ENCODE data around the gene FPR1.

FPR1 gene

DNA sequence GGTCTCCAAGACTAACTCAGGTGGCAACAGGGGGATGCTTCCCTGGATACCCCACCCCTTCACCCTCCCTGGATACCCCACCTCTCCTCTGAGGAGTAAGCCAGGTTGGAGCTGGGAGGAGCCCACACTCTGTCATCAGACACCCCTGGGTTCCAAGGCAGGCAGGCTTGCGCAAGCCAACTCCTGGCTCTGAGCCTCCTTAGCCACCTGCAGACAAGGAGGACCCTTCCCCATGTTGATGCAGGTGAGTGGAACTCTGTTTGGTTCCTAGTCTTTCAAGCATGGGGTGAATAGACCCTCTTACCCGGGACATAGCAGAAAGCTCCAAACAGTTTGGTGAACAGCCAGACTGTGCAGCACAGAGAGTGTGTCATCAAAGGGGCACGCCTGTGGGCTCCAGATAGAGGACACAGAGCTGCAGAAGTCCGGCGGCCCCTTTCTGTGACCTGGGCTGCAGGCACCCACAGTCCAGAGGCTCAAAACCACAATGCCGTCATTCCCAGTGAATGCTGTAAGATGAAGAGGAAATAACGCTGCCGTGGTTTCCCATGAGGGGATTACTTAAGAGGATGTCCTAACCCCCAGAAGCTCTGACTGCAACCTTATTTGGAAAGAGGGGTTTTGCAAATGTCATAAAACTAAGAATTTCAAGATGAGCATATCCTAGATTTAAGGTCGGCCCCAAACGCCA is 15.8 kb downstream of the FPR1 start:
- no peak for DNase-seq

DNA sequence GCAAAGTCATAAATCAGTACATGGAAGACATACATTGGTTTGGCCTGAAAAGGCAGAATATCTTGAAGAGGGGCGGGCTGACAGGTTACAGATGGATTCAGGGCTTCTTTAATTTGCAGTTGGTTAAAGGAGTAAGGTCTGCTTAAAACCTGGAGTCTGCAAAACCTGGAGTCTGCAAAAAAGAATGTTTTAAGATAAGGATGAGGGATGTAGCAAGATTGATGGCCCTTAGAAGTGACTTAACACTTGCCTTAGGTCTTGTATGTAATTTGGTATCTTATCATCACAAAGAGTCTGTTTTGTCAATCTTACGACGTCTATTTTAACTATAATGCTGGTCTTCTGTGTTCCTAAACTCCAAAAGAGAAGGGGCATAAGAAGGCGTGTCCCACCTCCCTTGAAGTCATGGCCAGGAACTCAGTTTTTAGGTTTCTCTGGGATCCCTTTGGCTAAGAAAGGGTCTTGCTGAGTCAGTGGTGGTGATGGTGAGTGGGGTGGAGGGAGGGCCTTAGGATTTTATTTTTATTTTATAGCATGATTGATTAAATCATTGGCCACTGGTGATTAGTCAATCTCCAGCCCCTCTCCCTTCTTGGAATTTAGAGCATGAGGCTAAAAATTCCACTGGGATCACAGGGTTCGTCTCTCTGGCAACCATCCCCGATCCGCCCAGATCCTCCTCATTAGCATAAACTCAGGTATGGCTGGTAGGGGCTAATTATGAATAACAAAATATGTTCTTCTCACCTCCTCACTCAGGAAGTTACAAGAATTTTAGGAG is 17.7 kb downstream of the FPR1 start:
- no peak for DNase-seq

DNA sequence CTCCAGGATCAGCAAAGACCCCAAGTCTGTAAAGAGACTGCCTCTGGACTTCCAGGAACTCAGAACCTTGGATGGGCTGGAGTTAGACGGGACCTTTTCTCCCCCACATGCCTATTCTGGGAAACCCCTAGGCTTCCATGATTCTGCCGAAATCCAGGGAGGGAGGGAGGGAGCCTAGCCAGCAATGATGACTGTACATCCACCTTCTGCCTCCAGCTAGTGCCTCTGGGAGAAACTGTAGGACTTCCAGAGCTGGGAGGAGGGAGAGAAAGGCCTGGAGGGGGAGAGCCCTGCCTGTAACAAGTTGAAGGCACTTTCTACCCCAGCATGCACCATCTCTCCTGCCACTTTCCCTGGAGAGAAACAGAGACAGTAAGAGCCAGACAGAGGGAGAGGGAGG is 21.9 kb downstream of the FPR1 start:
- no peak for DNase-seq

DNA sequence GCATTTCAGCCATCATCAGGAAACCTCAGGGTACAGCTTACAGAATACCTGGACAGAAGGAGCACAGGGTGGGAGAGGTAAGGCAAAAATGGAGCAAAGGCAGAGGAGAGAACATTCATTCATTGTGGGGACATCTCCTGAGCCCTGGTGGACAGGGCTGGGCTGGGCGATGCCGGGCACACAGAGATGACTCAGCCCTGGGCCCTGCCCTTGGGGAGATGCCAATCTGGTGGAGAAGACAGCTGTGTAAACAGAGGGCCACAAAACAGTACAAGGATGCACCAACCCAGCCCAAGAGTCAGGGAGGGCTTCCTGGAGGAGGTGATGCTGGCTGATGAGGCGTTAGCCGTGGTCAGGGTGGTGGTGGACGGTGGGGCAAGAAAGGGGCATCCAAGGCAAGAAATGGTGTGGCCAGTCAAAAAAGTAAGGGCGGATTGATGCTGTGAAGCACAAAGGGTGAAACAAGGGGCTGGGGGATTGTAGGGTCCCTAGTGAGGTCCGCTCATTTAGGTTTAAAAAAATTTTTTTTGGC is 24.3 kb downstream of the FPR1 start:
- DNase-seq = no peak

DNA sequence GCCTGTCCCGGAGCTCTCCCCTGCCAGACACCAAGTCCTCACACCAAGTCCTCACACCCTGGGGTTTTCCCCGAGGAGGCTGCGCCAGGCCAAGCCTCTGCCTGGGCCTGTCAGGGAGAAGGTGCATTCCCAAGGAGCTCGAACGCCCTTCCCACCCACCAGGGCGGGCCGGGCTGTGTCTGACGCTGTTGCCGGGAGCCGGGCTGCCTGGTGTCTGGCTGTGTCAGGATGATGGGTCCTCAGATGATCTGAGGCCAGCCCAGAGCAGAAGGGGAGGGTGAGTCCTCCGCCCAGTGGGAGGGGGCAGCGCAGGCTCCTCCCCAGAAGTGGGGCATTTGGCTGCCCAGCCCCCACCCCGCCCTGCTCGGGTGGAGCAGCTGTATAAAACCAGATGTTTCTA is 25.6 kb downstream of the FPR1 start:
- no peak for DNase-seq

DNA sequence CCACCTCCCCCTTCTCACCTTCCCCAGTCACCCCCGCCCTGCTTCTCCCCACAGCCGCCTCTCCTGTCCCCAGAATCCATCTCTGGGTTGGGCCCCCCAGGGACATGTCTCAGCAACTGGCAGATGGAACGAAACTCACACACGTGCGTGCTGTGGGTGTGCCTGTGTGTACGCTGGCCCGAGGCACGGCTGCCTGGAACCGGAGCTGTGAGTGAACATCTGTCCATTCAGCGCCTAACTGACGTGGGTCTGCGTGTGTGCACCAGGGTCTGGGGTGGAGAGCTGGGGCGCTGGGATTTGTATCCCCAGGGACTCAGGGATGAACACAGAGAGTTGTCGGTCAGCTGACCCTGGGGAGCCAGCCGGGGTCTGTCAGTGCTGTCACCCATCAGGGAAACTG is 27.1 kb downstream of the FPR1 start:
- no peak for DNase-seq

DNA sequence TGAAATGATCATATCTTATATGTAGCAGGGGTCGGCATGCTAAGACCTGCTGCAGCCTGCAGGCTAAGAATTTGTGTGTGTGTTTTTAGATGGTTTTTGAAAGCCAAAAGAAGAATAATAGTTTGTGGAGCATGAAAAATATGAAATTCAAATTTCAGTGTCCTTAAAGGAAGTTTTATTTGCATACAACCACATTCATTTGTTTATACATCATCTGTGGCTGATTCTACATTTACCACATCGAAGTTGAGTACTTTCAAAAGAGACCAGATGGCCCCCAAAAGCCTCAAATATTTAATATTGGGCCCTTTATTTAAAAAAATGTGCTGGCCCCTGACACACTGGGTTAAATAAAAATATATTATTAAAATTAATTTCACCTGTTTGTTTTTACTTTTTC is 29.2 kb downstream of the FPR1 start:
- no peak for DNase-seq

GRCh38 chr19:51721905-51722304 is 29.8 kb downstream of the FPR1 start:
- no peak for DNase-seq

DNA sequence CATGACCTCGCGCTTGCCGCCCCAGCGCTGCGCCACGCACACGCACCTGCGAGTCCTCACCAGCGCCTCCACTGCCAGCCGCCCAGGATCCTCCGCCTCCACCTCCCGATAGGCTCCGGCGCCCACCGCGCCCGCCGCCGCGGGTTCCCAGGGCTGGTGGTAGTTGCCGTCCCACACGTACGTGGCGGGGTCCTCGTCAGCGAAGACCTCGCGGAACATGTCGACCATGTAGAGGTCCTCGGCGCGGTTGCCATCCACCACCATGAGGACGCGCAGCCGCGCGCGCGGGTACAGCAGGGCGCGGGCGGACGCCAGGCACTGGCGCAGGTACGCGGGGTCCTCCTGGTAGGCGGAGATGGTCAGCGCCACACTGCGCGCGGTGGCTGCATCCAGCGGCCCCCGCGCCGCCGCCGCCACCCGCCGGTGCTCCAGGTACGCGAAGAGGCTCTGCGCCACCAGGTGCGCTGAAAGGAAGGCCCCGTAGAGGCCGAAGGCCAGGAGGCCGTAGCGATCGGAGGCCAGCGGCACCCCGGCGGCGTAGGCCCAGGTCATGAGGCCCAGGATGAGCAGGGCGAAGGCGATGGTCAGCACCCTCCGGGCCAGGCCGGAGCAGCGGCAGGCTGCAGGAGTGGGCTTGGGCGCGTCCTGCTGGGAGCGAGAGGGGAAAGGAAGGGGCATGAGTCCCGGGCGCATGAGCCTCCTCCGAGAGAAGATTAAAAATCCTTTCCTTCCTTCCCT is 32.3 kb downstream of the FPR1 start:
- no peak for DNase-seq

DNA sequence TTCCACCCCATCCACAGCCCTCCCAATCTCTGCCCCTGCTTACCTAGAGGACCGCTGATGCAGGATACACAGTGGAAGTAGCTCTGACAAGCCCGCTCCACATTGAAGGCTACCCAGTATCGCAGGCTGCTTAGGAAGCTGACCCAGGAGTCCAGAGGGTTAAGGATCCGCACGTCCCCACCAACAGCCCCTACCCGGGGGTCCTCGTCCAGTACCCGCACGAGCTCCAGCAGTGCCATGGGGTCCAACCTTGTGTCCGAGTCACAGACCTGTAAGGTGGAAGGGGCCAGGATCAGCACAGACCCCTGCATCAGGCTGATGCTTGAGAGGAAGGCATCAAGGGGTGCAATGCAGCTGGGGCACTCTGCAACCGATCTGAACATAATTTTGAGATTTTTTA is 34.8 kb downstream of the FPR1 start:
- DNase-seq = no peak

DNA sequence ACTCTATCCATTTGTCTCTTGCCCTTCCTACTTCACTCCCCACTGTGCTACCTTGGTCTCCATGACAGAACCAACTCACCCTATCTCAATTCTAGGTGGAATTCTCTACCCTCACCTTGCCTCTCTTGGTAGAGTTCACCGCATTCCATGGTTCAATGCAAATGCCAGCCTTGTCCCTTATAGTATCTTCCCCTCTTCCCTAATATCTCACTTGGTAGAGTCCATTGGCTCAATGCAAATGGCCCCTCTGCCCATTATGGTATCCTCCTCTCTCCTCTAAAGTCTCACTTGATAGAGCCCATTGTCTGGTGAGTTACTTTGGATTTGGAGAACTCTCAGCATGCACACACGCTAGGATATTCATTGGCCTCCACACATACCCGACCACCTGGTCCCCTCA is 35.8 kb downstream of the FPR1 start:
- DNase-seq = no peak

GRCh38 chr19:51714848-51715247 is 36.8 kb downstream of the FPR1 start:
- DNase-seq = no peak

DNA sequence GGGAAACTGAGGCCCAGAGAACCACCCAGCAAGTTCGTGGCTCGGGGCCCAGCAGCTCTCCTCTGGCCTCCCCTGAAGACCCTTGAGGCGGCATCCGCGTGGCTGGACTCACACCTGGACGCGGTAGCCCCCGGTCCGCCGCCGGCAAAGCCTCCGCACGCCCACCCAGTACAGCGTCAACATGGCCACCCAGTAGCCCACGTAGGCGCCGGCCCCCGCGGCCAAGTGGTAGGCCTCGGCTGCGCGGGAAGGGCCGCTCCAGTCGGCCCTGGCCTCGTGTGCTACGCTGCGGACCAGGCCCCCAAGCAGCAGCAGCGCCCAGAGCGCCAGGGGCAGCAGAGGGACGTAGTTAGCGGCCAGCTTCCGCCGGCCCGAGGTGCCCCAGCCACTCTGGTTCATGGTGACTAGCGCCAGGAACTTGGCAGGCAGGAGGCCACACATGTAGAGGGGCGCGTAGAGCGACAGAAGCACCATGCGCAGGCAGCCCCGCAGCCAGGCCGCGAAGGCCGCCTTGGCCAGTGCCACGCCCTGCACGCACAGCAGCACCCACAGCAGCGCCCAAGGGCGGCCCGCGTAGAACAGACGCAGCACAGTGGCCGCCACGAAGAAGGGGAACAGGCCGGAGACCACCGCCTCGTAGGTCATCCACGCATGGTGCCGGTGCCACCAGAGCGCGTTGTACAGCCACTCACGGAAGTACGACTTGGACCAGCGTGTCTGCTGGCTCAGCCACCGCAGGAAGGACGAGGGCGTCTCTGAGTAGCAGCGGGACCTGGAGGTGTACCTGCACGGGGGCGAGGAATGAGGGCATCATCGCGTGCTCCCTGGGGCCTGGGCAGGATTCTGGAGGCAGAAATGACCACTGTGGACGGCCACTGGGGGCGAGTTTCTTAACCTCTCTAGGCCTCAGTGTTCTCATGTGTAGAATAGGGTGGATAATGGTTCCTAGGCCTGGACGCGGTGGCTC is 38.1 kb downstream of the FPR1 start:
- no peak for DNase-seq

DNA sequence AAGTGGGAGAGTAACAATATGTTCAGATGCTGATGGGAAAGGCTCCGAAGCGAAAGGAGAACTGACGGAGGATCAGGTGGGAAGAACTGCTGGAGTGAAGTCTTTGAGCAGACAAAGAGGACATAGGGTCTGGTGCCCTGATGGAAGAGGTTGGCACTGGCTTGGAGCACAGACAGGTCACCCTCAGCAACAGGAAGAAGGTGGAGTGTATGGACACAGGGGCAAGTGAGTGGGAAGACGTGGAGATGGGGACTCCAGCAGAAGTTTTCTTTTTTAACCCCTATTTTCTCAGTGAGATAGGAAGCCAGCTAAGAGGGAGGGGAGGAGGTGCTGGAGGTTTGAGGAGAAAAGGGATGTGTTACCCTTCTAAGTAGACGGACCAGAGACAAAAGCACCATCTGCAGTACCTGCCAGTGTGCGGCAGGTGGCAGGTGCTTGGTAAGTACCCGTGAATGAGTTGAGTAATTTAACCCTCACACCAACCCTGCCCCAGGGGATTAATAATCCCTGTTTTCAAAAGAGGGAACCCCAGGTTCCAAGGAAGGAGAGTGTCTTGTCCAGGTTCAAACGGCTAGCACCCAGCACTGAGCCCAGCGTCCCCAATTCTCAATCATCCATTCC is 39.1 kb downstream of the FPR1 start:
- DNase-seq = no peak

- DNase-seq = no peak
Measured at GRCh38 chr19:51711702-51712101, 40.0 kb downstream of the FPR1 start.

DNA sequence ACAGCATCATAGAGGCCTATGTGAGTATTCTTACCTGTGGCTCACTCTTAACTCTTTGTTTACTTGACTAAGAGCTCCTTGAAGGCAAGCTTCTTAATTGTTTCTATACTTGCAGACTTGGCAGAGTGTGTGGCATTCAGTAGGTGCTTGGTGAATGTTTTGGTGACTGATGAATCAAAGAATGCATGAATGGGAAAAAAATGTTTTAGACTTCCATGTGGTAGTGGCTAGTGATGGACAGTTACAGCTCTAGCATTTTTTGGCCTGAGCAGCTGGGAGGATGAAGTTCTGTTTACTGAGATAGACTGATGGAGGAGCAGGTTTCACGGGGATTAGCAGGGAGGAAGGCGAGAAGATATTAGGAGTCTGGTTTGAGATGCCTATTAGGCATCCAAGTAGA is 41.5 kb downstream of the FPR1 start:
- DNase-seq = no peak

DNA sequence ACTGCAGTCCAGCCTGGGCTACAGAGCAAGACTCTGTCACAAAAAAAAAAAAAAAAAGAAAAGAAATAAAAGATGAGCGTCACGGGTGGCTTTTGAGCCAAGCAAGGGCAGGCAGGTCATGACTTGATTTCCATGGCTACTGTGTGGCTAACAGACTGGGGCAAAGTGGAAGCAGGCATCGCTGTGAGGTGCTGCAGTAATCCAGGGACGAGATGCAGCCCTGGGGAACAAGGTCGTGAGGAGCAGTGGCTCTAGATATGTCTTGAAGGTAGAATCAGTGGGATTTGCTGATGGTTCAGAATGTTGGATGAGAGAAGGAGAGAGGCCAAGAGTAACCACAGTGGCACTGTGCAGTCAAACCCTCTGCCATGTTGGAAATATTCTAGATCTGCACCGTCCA is 42.1 kb downstream of the FPR1 start:
- DNase-seq = no peak

DNA sequence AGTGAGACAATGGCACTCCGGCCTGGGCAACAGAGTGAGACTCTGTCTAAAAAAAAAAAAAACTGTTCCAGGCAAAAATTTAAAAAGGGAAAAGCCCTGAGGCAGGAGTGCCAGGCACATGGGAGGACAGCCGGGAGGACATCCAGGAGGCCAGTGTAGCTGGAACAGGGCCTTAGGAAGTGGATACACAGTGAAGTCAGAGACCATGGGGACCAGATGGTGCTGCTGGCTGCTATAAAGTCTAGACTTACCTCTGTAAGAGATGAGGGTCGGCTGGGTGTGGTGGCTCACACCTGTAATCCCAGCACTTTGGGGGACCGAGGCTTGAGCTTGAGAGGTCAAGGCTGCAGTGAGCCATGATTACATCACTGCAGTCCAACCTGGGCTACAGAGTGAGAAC is 42.9 kb downstream of the FPR1 start:
- no peak for DNase-seq

DNA sequence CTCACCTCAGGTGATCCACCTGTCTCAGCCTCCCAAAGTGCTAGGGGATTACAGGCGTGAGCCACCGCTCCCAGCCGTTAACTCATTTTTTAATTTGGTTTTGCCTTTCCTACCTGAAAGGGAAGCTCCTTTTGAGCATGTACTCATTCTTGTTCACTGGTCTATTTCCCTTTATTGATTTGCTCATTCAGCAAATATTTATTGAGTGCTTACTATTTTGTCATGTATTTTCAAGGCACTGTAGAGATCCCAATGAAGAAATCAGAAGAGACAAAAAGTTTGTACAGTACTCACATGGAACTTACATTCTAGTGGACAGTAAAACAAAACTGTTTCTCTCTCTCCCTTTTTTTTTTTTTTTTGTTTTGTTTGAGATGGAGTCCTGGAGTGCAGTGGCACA is 44.8 kb downstream of the FPR1 start:
- no peak for DNase-seq

DNA sequence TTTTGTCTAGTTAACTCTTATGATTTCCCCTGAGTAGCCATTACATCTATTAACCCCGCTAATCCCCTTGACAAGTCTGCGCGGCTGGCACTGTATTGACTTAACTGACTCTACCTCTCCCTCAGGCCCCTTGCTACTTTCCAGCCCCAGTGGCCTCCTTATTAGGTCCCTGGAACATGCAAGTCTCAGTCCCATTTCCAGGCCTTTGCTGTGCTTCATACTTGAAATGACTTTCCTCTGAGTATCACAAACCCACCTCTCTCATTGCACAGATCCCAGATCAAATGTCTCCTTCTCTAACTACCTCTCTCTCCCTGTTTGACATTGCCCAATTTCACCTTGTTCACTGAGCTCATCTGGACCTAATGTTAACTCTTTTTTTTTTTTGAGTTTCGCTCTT is 45.4 kb downstream of the FPR1 start:
- no peak for DNase-seq

DNA sequence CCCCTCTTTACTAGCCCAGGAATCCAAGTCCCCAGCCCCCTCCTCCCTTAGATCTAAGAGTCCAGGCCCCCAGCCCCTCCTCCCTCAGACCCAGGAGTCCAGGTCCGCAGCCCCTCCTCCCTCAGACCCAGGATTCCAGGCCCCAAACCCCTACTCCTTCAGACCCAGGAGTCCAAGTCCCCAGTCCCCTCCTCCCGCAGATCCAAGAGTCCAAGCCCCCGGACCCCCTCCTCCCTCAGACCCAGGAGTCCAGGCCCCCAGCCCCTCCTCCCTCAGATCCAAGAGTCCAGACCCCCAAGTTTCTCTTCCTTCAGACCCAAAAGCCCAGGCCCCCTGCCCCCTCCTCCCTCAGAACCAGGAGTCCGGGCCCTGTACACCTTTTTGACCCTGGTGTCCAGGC is 47.1 kb downstream of the FPR1 start:
- no peak for DNase-seq

Measured in central memory CD4-positive, alpha-beta T cell (primary cell).